OCI-LY7 (cell line): ENCODE data around the gene CAPNS1. TPM values are rescaled to one million over a fixed set of nuclear protein-coding genes. Genes with fewer than 3 reads are reported as not detected.

Experiments
- BruUV-seq: library from RNA; stranded (reverse); fragments of 400-500 nt; replicated peaks from 2 replicates; lab custom pipeline; 2021; lab: Mats Ljungman, UMichigan
- CTCF ChIA-PET: fragments of 300-600 bp; sonication (Branson Sonifier 250); formaldehyde crosslinking; loops from one replicate; lab custom pipeline; 2022; ENCODE audit warnings: antibody characterized with exemption; ENCODE audit not compliant: unreplicated experiment; lab: Charles Lee
- POLR2A ChIA-PET: fragments of 300-600 bp; sonication (Branson Sonifier 250); formaldehyde crosslinking; loops from one replicate; lab custom pipeline; 2022; ENCODE audit warnings: antibody characterized with exemption; lab: Charles Lee
- DNase-seq: peaks from one replicate; pipeline ENCODE4 v3.0.0-alpha.2; 2015; ENCODE audit warnings: low spot score
- H2AFZ ChIP-seq: fragments of 200-600 bp; sonication (generic), shearing (Covaris generic); 2 replicates; pipeline ENCODE4 v1.6.1; 2014; ENCODE audit warnings: mild to moderate bottlenecking, antibody characterized with exemption, low read length, moderate library complexity
- H3K27ac ChIP-seq: fragments of 200-600 bp; sonication (generic); 2 replicates; pipeline ENCODE4 v1.5.1; 2014; ENCODE audit warnings: mixed run types, low read depth, mild to moderate bottlenecking, moderate library complexity, low read length, inconsistent platforms; ENCODE audit not compliant: poor library complexity, severe bottlenecking
- H3K36me3 ChIP-seq: fragments of 200-600 bp; sonication (generic); 2 replicates; pipeline ENCODE4 v1.6.1; 2014; ENCODE audit warnings: mild to moderate bottlenecking, antibody characterized with exemption, low read length, moderate library complexity, mixed read lengths; ENCODE audit not compliant: insufficient read depth
- H3K4me1 ChIP-seq: fragments of 200-600 bp; sonication (generic); 2 replicates; pipeline ENCODE4 v1.5.1; 2014; ENCODE audit warnings: mild to moderate bottlenecking, low read length; ENCODE audit not compliant: insufficient read depth, poor library complexity, severe bottlenecking
- H3K4me2 ChIP-seq: fragments of 200-600 bp; sonication (generic); 2 replicates; pipeline ENCODE4 v1.6.1; 2014; ENCODE audit warnings: mild to moderate bottlenecking, low read length
- H3K4me3 ChIP-seq: fragments of 200-600 bp; sonication (generic); 2 replicates; pipeline ENCODE4 v1.5.1; 2014; ENCODE audit warnings: mild to moderate bottlenecking, low read depth, low read length; ENCODE audit not compliant: poor library complexity, severe bottlenecking
- H3K79me2 ChIP-seq: fragments of 200-600 bp; sonication (generic); 2 replicates; pipeline ENCODE4 v1.6.1; 2016; ENCODE audit warnings: low read depth, mild to moderate bottlenecking, low read length, moderate library complexity, mixed read lengths; ENCODE audit not compliant: insufficient read depth
- H3K9me2 ChIP-seq: fragments of 200-600 bp; sonication (generic); 2 replicates; pipeline ENCODE4 v1.6.1; 2016; ENCODE audit warnings: mild to moderate bottlenecking, low read length, mixed read lengths; ENCODE audit not compliant: insufficient read depth
- H3K9me3 ChIP-seq: fragments of 200-600 bp; sonication (generic); 2 replicates; pipeline ENCODE4 v1.6.1; 2014; ENCODE audit warnings: mild to moderate bottlenecking, mixed run types, low read length, mixed read lengths
- H4K20me1 ChIP-seq: fragments of 200-600 bp; sonication (generic); 2 replicates; pipeline ENCODE4 v1.6.1; 2014; ENCODE audit warnings: mild to moderate bottlenecking, antibody characterized with exemption, low read length, moderate library complexity, mixed read lengths; ENCODE audit not compliant: insufficient read depth
- EZH2phosphoT487 ChIP-seq: fragments of 200-600 bp; sonication (generic); IDR thresholded peaks from 2 replicates; pipeline ENCODE4 v1.6.1; 2018; ENCODE audit warnings: low read depth, borderline replicate concordance, mild to moderate bottlenecking, mixed run types, antibody characterized with exemption, low read length, moderate library complexity, mixed read lengths
- intact Hi-C: fragments of 100-400 bp; cut with micrococcal nuclease; formaldehyde crosslinking; loops from one replicate; pipeline ENCODE4 v1.10.0; 2022; ENCODE audit not compliant: unreplicated experiment
- total RNA-seq, 2 experiments: library from RNA; depleted of rRNA in 1 of 2; stranded (reverse); fragments of >200 nt in 1 of 2; shearing (Covaris generic) in 1 of 2; gene quantifications; 2 replicates each; pipeline ENCODE4 v1.2.3, GENCODE V29; 2014 to 2022
- TF ChIP-seq, protein P1 (sequence below): fragments of 200-600 bp; sonication (generic); conservative IDR thresholded peaks from 2 replicates; pipeline ENCODE4 v1.5.1; 2014; ENCODE audit warnings: mild to moderate bottlenecking, antibody characterized with exemption, low read length, moderate library complexity, mixed read lengths

CAPNS1 gene
- total RNA-seq, 2 experiments from 2014 or later = 166 to 339 TPM

DNA sequence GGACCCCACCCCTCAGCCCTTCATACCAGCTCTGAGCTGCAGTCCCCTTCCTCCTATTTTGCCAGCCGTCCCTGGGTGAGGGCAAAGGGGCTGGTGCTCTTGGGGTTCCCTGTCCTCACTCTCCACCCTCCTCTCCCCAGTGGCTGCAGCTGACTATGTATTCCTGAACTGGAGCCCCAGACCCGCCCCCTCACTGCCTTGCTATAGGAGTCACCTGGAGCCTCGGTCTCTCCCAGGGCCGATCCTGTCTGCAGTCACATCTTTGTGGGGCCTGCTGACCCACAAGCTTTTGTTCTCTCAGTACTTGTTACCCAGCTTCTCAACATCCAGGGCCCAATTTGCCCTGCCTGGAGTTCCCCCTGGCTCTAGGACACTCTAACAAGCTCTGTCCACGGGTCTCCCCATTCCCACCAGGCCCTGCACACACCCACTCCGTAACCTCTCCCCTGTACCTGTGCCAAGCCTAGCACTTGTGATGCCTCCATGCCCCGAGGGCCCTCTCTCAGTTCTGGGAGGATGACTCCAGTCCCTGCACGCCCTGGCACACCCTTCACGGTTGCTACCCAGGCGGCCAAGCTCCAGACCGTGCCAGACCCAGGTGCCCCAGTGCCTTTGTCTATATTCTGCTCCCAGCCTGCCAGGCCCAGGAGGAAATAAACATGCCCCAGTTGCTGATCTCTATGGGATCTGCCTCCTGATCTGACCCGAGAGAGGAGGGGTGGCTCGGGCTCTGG, 10.0 kb downstream of the CAPNS1 start:
- no peak overlapping the region for H3K4me3 ChIP-seq
- H3K9me2 ChIP-seq = no peaks in the 10 kb centered on the region
- no peak for DNase-seq
- no peaks in the 10 kb centered on the region for H3K79me2 ChIP-seq
- POLR2A ChIA-PET = no interaction called here
- H3K9me3 ChIP-seq = no peaks in the 10 kb centered on the region
- no peaks in the 10 kb centered on the region for H3K4me1 ChIP-seq
- CTCF ChIA-PET = no interaction called here
- TF ChIP-seq EZH2phosphoT487 = no peak
- TF ChIP-seq, protein P1, sequence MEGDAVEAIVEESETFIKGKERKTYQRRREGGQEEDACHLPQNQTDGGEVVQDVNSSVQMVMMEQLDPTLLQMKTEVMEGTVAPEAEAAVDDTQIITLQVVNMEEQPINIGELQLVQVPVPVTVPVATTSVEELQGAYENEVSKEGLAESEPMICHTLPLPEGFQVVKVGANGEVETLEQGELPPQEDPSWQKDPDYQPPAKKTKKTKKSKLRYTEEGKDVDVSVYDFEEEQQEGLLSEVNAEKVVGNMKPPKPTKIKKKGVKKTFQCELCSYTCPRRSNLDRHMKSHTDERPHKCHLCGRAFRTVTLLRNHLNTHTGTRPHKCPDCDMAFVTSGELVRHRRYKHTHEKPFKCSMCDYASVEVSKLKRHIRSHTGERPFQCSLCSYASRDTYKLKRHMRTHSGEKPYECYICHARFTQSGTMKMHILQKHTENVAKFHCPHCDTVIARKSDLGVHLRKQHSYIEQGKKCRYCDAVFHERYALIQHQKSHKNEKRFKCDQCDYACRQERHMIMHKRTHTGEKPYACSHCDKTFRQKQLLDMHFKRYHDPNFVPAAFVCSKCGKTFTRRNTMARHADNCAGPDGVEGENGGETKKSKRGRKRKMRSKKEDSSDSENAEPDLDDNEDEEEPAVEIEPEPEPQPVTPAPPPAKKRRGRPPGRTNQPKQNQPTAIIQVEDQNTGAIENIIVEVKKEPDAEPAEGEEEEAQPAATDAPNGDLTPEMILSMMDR = no peak
- H3K36me3 ChIP-seq = peaks cover 56% of the 10 kb centered on the region
- H4K20me1 ChIP-seq = no peaks in the 10 kb centered on the region
- BruUV-seq = TSS peak; percentile 80
- H3K27ac ChIP-seq = no peak overlapping the region
- intact Hi-C loops = no loop called here
- H2AFZ ChIP-seq = no peak overlapping the region
- no peak overlapping the region for H3K4me2 ChIP-seq

DNA sequence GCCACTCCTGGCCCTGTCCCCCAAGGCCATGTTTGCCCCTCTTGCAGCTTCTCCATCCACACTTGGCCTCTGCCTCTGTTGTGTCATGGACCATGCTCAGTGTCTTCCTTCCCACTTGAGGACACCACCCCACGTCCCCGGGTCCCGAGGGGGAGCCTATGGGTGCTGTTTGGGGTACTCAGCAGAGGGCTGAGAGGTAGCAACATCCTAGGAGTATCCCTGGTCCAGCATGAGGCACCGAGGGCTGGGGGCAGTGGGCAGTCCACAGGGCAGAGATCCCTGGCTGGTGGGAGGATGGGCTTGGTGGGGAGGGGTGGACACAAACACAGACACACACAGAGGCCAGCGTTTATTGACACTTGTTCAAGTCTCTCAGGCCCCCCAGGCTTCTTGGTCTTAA, 10.7 kb downstream of the CAPNS1 start:
- no peaks in the 10 kb centered on the region for H3K79me2 ChIP-seq
- ChIA-PET CTCF (no interaction called here), POLR2A (no interaction called here)
- no TSS peak for BruUV-seq
- no peak overlapping the region for H3K4me2 ChIP-seq
- no peak overlapping the region for H2AFZ ChIP-seq
- TF ChIP-seq, protein P1 = no peak
- no peak for TF ChIP-seq EZH2phosphoT487
- H3K9me2 ChIP-seq = no peaks in the 10 kb centered on the region
- H3K27ac ChIP-seq = no peak overlapping the region
- H3K9me3 ChIP-seq = no peaks in the 10 kb centered on the region
- no peak for DNase-seq
- H4K20me1 ChIP-seq = no peaks in the 10 kb centered on the region
- intact Hi-C loops = no loop called here
- H3K4me3 ChIP-seq = no peak overlapping the region
- no peaks in the 10 kb centered on the region for H3K4me1 ChIP-seq
- H3K36me3 ChIP-seq = peaks cover 49% of the 10 kb centered on the region
